Uterus (tissue), 2 donors: ENCODE results near the gene FAM83B.

Experiments
- POLR2A ChIP-seq, 2 donors: fragments of 450-650 bp; IDR thresholded peaks; one replicate each; pipeline ENCODE4 v1.6.1; 2016; ENCODE audit warnings: antibody characterized with exemption in 2 of 2, mild to moderate bottlenecking in 1 of 2, moderate library complexity in 1 of 2
- TF ChIP-seq, protein P1 (sequence below), 4 experiments: fragments of 200-600 bp in 2 of 4; fragments of 450-650 bp in 2 of 4; sonication (generic) in 2 of 4; IDR thresholded peaks; one replicate each; pipeline ENCODE4 v1.5.1; 2016 to 2019; ENCODE audit warnings: antibody characterized with exemption in 4 of 4, mild to moderate bottlenecking in 2 of 4, moderate library complexity in 1 of 4

DNA sequence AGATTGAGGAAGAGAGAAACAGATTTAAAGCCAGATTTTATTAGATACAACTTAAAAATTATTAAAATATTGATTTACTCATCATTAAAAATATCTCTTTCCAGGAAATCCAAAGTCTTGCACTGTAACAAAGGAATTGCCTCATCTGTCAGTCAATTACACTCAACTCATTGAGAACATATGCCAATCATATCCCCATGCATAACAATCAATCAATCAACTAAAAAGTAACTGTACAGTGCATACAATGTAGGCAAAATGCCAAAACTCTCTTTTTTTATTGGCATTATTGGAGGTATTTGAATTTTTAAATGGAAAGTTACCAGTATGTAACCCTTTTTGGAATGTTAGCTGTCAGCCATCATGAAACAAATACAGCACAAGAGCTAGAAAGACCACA is 45.3 kb upstream of the FAM83B start:
- TF ChIP-seq, protein P1, sequence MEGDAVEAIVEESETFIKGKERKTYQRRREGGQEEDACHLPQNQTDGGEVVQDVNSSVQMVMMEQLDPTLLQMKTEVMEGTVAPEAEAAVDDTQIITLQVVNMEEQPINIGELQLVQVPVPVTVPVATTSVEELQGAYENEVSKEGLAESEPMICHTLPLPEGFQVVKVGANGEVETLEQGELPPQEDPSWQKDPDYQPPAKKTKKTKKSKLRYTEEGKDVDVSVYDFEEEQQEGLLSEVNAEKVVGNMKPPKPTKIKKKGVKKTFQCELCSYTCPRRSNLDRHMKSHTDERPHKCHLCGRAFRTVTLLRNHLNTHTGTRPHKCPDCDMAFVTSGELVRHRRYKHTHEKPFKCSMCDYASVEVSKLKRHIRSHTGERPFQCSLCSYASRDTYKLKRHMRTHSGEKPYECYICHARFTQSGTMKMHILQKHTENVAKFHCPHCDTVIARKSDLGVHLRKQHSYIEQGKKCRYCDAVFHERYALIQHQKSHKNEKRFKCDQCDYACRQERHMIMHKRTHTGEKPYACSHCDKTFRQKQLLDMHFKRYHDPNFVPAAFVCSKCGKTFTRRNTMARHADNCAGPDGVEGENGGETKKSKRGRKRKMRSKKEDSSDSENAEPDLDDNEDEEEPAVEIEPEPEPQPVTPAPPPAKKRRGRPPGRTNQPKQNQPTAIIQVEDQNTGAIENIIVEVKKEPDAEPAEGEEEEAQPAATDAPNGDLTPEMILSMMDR (IDR thresholded peaks at IDR 0.05) = no peak
- no peak for TF ChIP-seq POLR2A (IDR thresholded peaks at IDR 0.05)
